ENCODE results near the gene CACNA2D2.

CACNA2D2 gene

DNA sequence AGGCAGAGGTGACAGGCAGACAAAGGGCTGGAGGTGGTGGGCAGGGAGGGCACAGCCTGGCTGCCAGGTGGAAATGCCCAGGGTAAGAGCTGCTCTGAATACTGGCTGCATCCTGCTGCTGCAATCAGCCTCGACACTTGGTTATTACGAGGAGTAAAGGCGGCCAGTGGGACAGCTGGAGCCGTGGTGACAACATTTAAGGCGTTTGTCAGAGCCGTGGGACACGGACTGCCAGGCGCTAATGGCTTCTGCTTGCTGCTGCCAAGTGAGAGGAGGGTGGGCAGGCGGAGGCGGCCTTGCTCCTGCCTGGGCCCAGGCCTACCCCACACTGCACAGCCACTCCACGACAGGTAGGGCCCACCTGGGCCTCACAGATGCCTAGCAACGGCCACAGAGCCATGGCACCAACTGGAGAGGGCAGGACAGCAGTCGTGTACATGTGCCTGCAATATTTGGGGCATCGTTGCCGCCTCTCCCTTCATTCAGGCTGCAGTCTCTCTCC lies 94.9 kb downstream of the CACNA2D2 start:
- no peak for FAIRE-seq
- no peak for DNase-seq (ENCODE audit: insufficient read length, low spot score)

DNA sequence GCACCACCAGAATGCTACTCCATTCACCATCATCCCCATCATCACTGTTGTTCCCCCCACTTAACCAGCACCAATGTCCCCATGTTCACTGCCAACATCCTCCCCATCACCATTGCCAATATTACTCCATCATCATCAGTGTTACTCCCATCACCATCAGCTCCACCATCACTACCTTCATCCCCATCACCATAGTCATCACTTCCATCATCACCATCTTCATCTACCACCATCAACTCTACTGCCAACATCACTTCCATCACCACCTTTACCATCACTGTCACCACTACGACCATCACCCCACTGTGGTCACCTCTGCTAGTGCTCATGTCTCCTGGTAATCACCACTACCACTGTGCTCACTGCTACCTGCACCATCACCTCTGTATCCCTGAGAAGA lies 96.9 kb downstream of the CACNA2D2 start:
- FAIRE-seq (no peak), DNase-seq (ENCODE audit: insufficient read length, low spot score) (no peak)

DNA sequence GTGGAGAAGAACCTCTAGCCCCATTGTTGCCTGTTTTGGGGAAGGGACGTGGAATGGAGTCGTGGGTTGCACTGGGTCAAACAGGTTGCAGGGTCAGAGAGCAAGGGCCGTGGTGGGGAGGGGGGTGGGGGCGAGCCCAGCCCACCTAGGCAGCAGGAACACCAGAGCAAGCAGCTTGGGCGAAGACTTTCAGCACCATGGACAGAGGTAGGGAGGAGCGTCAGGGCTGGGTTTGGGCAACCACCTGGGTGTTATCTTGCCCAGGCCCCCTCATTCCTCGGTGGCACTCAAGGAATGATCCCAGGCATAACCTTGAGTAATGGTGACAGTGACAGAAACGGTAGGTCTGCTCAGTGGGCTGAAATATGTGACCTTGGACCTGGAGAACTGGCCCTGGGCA lies 98.2 kb downstream of the CACNA2D2 start:
- no peak for FAIRE-seq
- DNase-seq (ENCODE audit: insufficient read length, low spot score), result no peak

DNA sequence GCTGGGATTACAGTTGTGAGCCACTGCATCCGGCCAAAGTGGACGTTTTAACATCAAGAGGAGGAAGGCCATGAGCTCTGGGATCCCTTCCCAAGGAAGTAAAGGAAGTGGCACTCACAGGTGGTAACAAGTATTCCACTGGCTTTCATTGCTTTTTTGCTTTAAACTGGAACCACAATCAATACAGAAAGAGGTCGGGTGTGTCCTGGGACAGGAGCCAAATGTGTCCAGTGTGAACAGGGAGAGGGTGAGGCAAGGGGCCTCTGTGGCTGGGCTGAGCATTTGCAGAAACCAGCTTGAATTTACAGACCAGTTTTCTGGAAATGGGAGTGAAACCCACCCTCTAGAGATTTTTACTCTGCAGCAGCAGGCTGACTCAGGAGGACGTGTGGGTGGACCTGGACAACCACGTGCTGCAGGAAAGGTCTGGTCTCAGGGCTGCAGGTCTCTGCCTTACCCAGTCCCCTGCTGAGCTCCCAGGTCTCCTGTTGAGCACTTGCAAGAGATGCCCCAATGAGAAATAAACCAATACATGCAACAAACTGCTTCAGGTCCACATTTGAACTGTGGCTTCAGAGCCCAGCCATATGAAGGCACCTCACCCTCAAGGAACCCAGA lies 101.3 kb downstream of the CACNA2D2 start:
- DNase-seq (ENCODE audit: insufficient read length, low spot score) (no peak), FAIRE-seq (no peak)

DNA sequence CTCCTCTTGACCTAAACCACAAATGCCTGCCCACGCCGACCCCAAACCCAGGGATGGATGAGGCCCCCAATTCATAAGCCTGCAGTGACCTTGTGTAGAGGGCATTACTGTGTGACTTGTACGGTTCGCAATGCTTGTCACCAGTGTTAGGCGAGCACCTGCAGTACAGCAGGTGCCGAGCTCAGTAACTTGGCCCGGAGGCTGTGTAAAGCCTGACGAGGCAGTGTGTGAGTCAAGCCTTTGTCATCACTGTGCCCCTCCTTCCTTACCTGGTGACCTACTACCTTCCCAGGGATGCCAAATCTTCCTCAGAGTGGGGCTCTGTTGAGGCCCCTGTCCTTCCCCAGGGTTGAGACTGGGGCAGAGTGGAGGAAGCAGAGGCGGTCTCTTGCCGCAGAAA lies 106.9 kb downstream of the CACNA2D2 start:
- FAIRE-seq, result no peak
- DNase-seq (ENCODE audit: insufficient read length, low spot score), result no peak

DNA sequence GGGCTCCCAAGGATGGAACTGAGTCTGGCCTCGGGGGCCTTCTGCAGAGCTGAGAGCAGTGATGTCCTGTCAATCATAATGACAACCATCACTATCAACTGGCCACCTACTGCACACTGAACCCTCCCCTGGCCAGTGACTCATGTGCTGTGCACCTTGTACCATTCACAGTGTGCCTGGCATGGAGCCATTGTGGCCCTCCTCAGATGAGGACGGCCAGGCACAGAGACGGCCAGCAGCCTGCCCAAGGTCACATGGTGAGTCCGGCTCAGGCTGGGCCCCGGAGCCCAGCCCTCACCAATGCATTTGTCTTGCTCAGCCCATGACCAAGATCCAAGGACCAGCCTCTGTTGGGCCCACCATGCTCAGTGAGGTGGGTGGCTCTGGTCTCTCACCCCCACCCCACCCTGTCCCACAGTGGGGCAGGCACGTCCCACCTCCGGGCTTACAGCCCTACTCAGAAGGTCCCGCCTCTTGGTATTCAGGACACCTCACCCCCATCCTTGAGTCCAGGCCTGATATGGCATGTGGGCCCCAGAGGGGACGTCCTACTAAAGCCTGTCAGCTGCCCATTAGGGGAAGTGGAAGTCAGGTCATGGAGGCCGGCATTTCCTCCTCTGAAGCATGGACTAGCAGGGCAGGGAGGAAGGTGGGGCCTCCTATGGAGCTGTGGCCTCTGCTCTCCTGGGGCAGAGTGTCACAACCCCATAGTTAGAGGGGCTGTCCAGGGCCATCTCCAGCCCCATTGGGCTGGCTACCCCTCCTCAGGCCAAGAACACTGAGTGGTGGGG lies 108.2 kb downstream of the CACNA2D2 start:
- FAIRE-seq (no peak), DNase-seq (ENCODE audit: insufficient read length, low spot score) (no peak)

DNA sequence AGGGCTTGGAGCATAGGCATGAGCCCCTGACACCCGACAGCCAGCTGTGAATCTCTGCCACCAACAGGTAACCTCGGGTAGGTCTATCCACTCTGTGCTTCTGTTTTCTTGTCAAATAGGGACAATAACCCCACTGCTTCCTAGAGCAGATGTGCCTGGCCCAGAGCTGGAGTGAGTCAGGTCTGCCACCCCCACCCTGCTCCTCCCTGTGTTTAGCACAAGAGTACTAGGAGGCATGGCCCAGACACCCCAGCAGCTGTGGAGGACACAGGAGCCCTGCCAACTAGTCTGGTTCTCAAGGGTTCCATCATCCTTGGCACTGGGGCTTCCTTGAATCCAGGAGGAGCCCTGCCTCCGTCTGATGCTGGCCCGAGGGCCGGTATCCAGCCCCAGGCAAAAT lies 110.4 kb downstream of the CACNA2D2 start:
- DNase-seq (ENCODE audit: insufficient read length, low spot score) (no peak), FAIRE-seq (no peak)

DNA sequence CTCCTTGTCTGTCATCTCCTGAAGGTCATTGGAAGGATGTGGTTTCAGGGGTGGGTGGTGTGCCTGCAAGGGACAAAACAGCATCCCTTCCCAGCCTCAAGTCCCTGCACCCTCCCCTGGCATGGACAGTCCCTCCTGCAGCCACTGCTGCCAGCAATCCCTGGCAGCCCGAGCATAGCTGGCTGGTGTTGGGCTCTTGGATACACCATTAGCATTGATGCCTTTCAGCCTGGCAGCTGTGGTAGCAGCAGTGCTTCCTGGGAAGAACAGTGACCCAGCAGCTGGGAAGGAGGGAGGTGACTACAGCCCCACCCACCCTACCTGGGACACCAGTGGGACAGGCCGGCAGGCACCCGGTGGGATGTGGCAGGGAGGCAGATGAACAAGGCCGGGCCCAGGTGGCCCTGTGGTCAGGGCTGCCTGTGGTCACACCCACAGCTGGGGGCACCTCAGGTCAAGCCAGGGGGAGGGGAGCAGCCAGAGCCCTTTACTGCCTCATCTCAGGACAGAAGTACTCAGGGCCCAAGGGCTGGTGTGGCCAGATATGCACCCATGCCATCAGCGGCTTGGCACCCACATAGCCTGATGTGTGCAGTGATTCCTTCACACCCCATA lies 111.2 kb downstream of the CACNA2D2 start:
- no peak for DNase-seq (ENCODE audit: insufficient read length, low spot score)
- FAIRE-seq, result no peak

DNA sequence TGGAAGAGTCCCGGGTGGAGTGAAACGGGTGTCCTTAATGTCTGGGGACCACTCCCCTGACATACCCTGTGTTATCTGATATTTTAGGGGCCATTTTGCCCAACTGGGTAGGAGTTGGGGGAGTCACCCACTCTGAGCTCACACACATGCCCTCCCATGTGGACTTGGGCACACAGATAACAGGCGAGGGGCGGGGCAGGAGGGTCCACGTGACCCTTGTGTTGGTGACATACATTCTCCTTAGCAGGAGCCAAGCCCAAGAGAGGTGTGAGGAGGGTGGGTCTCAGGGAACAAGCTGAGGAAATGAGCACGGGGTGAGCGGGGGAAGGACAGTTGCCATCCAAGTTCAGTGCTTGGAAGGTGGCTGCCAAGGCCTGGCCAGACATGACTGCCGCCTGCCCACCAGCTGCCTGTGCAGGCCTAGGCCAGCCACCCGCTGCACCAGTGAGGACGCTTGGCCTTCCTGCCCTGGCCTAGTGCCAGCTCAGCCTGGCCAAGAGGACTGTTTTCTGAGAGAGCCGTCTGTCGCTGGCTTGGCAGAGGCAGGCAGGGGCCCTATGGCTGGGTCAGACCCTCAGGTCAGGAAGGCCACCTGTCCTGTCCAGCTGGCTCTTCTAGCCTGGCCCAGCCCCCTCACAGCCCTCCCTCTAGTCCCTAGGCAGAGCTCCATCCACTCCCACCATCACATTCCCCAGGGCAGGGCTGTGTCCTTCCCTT lies 112.8 kb downstream of the CACNA2D2 start:
- FAIRE-seq, result no peak
- no peak for DNase-seq (ENCODE audit: insufficient read length, low spot score)

DNA sequence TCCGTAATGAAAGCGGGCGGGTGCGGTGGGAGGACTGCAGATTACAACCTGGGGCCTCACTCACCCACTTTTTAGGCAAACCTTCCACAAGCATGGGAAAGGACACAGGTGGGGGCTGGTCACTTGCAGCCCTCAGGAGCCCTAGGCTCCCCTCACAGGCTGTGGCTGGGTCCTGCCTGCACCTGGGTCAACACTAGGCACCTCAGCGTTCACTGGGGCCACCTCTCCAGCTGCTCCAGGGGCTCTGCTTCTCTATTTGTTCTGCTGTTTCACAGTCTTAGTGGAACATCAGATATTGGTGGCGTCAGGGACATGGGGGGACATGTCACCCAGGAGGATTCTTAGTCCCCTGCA lies 114.0 kb downstream of the CACNA2D2 start:
- no peak for FAIRE-seq
- DNase-seq (ENCODE audit: insufficient read length, low spot score), result no peak

DNA sequence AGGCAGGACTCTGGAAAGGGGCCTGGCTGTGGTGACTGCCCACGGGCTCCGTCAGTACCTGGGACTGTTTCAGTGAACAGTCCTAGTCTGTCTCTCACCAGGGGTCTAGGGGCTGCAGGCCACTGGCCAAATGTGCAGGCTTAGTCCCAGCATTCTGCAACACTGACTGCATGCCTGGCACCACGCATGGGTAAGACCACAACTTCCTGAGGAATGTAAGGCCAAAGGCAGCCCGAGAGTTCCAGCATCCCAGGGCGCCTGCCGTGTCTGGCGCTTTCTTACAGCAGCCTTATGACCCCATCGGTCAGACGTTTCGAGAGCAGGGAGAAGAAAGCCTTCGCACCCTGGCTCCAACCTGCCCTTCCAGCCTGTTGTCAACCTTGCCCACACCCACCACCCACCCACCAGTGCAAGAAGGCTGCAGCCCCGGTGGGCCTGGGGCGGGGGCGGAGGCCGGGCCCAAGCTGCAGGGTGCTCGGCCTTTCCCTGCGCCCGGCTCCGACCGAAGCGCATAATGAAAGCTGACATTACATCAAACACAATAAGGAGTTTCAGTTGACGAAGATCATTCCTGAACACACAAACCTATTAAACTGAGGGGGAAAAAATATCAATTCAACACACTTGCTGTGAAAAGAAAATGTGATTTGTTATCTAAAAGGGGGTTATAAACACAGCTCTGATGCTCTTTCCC lies 114.6 kb downstream of the CACNA2D2 start:
- FAIRE-seq, result no peak
- no peak for DNase-seq (ENCODE audit: insufficient read length, low spot score)

DNA sequence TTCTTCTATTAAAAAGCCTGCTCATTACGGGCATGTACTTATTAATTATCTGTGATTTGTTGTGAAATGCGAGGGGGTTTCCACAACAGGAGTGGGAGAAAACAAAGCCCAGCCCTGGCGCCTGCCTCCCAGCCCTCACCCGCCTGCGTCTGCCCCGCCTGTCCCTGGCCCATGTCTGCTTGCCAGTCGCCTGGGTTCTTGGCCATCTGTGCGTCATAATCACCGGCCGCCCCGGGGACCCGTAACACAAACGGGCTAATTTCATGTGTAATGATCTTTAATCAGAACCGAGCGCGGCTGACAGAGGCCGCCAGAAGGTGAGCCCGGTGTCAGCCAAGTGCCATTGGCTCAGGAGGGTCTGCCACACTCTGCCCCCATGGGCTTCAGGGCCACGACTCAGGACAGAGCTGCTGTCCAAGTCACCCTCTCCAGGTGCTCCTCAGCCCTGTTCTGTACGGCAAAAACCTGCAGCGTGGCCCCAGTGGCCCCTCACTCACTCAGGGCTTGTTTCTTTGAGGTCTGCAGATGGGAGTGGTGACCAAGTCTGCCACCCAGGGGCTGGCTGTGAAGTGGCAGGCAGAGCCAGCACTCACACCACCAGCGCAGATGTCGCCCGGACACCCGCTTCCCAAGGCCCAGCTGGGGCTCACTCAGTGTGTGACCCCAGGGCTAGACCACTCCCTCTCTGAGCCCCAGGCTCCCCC lies 115.3 kb downstream of the CACNA2D2 start:
- FAIRE-seq (no peak), DNase-seq (ENCODE audit: insufficient read length, low spot score) (no peak)

DNA sequence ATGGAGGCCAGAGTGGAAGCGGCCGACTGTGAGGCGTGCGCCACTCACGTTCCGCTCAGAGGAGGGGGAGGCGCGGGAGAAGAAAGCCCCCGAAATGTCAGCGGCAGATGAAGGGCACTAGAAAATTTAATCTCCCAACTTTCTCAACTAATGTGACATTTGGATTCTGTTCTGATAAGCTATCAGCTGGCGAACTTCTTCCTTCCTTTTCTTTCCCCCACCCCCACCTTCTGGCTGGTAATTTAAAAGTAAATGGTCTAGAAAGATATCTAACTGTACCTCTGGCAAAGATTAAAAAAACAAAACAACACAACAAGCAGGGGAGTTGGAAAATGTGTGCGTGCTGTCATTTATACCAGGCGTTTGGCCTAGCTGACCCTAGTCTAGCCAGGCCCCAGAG lies 117.7 kb downstream of the CACNA2D2 start:
- no peak for DNase-seq (ENCODE audit: insufficient read length, low spot score)
- no peak for FAIRE-seq

DNA sequence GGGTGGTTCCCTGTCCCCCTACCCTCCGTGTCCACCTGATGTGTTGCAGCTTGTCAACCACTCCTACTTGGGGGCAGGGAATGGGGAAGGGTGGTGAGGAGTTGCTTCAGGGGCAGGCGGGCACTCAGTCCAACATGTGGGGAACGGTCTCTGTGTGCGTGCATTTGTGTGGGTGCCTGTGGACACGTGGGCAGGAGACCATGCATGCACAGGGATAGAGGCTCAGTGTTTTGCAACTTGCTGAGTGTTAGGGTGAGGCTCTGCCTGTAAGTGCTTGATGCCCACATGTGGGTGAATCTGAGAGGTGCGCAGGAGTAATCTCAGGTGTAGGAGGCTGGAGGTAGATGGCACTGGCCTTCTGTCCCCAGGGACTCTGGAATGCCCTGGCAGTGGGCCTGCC lies 119.7 kb downstream of the CACNA2D2 start:
- FAIRE-seq (no peak), DNase-seq (ENCODE audit: insufficient read length, low spot score) (no peak)

DNA sequence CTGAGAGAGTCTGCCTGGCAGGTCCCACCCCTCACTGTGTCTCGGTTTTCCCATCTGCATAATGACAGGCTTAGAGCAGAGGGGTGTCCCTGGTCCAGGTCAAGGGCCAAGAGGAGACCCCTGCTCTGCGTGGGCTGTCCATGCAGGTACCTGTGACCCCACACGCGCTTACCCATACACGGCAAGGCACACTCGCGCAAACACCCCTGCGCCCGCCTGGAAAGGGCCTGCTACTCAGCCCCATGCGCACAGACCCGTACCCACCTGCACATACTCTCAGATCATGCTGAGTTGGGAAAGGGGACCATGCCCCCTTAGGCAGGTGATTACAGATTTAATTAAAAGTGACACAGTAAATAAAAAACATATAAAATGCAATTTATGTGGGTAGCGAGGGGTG lies 120.7 kb downstream of the CACNA2D2 start:
- FAIRE-seq (no peak), DNase-seq (ENCODE audit: insufficient read length, low spot score) (no peak)

DNA sequence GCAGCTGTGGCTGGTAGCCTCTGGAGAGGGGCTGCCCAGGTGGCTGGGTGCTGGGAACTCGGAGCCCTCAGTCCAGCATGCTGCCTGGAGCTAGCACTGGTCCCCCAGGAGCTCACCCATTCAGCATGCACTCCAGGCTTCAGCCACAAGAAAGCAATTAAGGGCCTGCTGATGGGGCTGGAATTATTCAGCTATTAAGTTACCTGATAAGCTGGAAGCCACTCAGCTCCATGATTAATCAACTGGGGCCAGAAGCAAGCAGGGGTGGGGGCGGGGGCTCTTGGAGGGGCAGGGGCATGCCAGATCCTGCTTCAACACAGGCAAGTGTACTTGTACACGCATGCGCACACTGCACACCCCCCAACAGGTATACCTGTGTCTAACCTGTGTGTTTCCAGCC lies 122.1 kb downstream of the CACNA2D2 start:
- no peak for DNase-seq (ENCODE audit: insufficient read length, low spot score)

DNA sequence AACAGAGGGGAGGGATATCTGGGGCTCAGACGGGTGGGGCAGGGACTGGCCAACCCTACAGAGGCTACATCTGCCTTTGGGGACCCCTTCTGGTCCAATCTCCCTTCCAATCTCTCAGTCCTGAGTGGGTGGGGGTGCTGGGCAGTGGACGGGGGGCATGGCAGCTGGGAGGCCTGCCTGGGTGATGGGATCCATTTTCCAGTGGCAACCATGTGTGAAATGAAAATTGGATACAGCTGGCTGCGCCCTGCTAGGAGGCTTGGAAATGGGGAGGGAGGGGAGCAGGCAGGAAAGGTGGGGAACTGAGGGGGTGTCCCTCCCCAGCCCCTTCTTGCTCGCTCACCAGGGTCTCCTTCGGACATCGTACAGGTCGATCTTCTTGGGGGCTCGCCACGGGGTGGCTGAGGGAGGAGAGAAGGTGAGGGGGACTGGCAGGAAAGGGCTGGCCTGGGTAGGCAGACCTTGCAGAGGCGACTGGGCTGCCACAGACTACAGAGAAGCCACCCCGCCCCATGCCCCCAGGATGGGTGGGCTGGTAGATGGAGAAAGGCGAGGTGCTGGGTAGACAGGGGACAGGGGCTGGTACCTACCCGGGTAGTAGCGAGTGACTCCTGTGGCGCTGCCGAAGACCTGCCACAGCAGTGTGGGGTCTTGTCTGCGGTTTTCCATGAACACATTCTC lies 122.9 kb downstream of the CACNA2D2 start:
- DNase-seq (ENCODE audit: insufficient read length, low spot score), result no peak
- FAIRE-seq, result no peak

More for the DNA sequence above, 122.1 kb downstream of the CACNA2D2 start:
- FAIRE-seq, result no peak

DNA sequence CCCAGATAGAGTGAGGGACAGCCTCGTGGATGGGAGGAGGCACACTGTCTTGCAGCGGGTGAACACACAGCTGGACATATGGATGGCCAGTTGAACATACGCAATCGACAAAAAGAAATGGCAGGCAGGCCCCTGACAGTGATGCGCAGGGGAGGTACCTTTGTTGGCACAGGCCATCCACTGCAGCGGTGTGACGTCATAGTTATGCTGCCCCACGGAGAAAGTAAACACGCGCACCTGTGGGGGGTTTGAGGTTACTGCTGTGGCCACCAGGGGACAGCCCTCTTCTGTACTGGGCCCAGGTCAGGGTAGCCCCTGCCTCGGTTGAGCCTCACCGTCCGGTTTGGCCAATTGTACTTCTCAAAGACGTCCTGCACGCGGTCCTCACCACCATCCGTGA lies 124.7 kb downstream of the CACNA2D2 start:
- DNase-seq (ENCODE audit: insufficient read length, low spot score), result no peak
- no peak for FAIRE-seq

DNA sequence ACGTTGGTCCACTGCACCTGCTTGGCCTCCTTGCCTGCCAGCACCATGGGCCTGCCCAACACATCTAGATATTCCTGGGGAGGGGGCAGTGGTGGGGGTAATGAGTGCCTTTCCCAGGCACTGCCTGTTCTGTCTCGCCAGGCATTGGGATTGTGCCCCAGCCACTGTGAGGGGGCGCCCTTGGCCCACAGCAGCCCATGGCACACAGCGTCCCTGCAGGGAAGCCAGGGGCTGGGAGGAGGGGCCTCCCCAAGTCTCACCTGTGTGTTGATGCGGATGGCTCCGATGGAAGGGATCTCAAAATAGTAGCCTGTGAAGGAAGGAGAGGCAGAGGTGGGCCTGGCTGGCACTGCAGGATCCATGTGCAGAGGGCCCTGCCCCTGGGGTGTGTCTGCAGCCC lies 125.4 kb downstream of the CACNA2D2 start:
- FAIRE-seq, result no peak
- DNase-seq (ENCODE audit: insufficient read length, low spot score), result no peak

Data from GM19239 (cell line).